Measurements from ENCODE around the gene STK32B.

GRCh38 chr4:5399790-5400421 is 348.6 kb downstream of the STK32B start:
- peak; percentile 49 for TF ChIP-seq CTCF (conservative IDR thresholded peaks at IDR 0.05)
- no peak for TF ChIP-seq ZFX (IDR thresholded peaks at IDR 0.05)

Data from C4-2B (cell line).